Activated CD8-positive, alpha-beta memory T cell treated with anti-CD3 and anti-CD28 coated beads, Interleukin-2, amount 50 U/mL, for 4 hours (primary cell): ENCODE results near the gene ZNF792.
"Not testable (repeated sequence)": the region's sequence is repeated elsewhere in the genome, so short reads cannot be mapped to it uniquely, and the experiment has no call there.

Experiments
- DNase-seq: peaks from one replicate; pipeline ENCODE4 v3.0.0-alpha.2; 2020

Gene ZNF792

DNA sequence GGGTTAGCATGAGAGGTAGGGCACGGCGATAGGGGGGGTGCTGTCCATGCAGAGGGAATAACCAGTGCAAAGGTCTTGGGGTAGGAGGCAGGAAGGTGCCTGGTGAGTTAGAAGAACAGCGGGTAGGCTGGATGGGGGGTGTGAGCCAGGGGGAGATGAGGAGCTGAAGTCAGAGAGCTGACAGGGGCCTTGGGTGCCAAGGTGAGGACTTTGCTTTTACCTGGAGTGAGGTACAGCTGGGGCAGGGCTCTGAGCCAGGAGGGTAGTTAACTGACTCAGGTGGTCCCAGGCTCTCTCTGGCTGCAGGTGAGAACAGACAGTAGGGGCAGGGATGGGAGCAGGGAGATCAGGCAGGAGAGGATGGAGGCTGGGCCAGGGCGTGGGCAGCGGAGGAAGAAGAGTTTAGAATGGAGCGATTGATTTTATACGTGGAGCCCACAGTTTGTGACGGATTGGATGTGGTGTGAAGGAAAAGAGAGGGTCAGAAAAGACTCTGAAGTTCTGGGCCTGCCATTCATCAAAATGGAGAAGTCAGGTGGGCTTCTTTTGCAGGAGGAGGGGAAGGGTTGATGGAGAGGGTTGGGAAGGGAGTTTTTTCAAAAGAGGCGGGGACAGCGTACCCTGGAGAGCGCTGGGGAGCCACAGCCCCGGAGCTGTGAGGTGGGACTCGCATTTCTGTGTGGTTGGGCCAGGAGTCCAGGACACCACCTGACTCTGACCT, 34.9 kb upstream of the ZNF792 start:
- DNase-seq = no peak

DNA sequence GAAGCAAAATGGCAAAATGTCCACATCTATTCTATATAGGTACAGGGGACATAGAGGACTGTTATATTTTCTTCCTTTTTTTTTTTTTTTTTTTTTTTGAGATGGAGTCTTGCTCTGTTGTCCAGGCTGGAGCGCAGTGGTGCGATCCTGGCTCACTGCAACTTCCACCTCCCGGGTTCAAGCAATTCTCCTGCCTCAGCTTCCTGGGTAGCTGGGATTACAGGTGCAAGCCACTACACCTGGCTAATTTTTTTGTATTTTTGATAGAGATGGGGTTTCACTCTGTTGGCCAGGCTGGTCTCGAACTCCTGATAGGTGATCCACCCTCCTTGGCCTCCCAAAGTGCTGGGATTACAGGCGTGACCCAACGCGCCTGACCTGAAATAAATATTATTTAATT, 34.2 kb upstream of the ZNF792 start:
- DNase-seq = not testable (repeated sequence)

DNA sequence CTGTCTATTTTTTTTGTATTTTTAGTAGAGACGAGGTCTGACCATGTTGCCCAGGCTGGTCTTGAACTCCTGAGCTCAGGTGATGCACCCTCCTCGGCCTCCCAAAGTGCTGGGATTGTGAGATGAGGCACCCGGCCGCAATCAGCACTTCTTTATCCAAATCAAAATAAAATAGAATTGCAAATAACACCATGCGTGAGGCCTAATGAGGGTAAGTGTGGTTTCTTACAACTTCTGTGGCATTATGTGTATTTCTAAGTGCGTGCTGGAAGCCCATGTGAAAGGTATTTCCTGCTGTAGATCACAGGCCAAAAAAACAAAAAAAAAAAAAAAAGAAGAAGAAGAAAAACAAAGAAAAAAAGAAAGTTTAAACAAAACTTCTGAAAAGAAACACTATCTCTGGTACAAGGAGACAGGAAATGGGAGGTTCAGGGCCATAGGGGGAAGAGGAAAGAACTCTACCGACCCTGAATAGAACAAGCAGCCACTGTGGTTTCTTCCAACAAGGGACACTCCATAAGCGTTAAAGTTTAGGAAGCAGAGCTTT, 33.1 kb upstream of the ZNF792 start:
- DNase-seq = no peak

DNA sequence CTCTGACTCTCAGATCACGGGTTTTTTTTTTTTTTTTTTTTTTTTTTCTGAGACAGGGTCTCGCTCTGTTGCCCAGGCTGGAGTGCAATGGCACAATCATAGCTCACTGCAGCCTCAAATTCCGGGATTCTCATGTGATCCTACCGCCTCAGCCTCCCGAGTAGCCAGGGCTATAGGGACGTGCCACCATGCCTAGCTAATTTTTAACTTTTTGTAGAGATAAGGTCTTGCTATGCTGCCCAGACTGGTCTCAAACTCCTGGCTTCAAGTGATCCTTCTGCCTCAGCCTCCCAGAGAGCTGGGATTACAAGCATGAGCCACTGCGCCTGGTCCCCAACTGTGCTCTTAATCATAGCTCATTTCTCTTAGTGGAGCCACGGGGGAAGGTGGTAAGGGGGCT, 31.5 kb upstream of the ZNF792 start:
- no peak for DNase-seq

DNA sequence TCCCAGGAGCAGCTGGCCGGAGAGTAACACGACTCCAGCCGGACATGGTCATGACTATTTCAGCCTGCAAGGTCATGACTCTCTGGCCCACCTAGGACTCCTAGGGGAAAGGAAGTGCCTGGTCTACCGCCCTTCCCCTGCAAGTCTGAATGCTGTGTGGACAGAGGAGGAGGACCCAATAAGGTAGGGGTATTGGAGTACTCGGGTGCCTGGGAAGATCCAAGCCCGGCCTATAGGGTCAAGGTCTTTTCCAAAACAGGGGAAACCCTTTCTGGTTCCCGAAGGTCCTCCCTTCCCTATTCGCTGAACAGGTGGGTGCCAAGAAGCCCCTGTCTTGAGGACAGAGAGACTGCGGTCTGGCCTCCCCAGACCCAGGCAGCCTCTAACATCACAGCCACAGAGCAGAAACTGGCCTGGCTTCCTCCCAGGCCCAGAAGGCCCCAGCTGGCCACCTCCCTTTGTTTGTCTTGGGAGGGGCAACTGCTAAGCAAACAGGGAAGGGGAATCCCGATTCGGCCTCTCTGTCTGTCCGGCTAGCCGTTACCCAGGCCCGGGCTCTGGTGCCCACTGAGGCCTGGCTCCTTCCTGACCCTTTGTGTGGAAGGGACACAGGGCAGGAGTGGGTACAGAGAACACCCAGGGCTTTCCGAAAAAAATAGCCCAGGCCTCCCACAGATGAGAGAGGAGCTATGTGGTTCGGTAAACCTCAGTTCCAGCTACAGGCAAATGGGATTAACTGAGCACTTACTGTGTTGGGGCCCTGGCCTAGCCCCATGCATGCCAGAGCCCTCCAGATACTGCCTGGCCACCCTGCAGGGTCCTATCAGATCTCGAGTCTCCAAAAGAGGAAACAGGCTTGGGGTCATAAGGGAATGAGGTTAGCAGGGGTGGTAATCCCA, 30.9 kb upstream of the ZNF792 start:
- DNase-seq = no peak

DNA sequence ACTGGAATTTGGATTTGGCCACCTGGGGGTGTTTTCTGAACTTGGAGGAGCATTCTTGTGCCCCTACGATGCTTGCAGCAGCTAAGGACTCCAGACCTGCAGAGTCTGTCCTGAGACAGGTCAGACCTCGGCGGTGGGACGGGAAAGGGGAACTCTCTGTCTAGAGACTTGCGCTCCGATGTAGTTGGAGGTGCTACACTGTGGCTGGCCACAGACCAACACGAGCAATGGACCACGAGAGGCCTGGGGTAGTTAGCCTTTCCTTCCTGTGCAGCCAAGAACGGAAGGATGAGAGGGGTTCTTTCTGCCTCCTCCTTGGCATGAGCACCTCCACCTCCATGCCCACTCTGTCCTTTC, 30.2 kb upstream of the ZNF792 start:
- DNase-seq = no peak

DNA sequence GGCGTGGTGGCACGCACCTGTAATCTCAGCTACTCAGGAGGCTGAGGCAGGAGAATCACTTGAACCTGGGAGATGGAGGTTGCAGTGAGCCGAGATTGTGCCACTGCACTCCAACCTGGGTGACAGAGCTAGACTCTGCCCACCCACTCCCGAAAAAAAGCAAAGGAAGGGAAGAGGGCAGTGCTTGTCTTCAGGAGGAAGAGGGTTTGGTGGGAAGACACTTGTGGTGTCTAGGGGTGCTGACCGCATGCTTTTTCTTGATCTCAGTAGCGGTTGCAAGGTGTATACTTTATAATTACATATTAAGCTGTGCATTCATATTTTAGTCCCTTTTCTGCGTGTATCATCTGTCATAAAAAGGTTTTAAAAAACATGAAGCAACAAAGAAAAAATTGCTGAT, 28.6 kb upstream of the ZNF792 start:
- DNase-seq = not testable (repeated sequence)

DNA sequence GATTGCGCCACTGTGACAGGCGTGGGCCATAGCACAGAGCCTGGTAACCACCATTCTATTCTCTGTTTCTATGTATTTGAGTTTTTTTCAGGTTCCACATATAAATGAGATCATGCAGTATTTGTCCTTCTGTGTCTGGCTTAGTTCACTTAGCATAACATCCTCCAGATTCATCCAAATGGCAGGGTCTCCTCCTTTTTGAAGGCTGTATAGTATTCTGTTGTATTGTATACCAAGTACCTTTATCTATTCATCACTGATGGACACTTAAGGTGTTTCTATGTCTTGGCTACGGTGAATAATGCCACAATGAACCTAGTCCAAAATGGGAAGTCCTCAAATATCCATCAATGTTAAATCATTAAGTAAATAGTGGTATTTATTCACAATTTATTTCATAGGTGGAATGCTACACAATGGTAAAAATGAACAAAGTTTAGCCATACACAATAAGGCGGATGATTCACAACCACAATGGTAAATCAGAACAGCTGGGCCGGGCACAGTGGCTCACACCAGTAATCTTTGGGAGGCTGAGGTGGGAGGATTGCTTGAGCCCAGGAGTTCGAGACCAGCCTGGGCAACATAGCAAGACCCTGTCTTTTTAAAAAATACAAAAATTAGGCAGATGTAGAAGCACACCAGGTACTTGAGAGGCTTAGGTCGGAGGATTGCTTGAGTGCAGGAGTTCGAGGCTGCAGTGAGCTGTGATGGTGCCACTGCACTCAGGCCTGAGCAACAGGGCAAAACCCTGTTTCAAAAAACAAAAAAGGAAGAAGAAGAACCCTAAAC, 27.7 kb upstream of the ZNF792 start:
- no peak for DNase-seq

DNA sequence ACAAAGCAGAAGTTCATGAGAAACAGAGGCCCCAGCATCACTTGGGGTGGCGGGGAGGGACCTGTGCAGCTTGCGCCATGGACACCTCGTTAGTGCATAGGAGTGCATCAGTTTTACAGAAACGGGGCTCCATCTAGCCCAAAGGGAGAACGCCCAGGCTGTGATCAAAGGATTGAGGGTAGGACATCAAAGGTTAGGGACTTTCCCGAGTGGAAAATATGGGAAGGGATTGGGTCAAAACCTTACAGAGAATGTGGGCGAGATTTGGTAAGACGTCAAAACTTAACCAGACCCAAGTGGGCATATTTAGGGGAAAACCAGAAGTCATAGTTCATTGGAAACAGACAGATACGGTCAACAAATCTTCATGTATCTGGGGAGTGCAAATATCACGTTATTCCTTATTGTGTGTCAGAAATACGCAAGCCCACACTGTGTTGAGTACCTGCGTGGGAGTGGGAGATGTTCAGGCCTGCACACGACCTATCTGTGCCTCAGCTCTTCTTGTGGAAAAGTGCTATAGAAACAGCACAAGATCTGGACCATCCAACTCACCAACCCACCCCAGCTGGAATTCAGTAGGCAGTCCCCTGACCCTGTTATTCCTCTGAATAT, 26.7 kb upstream of the ZNF792 start:
- no peak for DNase-seq

DNA sequence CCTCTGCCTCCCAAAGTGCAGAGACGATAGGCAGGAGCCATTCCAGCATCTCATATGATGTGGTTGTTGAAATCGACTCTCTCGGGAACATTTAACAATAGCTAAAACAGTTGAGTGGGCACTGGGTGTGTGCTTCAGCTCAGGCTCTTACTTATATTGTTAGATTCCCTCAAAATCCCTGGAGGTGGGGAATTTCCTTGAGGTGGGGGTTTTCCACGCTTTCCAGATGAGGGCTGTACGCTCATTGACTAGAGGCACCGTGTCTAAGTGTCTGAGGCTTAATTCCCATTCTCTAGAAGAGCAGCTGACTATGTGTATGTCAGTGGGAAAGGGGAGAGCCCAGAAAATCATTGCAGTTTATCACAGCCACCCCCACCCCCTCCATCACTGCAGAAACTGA, 25.3 kb upstream of the ZNF792 start:
- no peak for DNase-seq

DNA sequence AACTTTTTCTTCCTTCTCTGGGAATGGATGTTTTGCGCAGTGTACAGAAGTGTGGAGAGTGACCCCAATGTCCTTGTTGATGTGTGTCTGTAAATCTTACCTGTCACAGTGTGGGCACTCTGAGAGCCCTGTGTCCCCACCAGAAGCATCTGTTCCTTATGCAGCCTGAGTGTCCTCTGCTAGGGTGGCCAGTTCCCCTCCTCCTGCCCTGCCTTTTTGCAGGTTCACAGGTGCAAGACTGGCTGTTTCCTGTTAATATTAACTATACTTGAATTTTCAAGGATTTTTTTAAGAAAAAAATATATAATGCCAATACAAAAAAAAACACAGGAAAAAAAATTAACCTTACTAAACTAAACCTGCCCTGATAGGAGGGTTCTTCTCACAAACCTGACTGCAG, 24.1 kb upstream of the ZNF792 start:
- DNase-seq = no peak

DNA sequence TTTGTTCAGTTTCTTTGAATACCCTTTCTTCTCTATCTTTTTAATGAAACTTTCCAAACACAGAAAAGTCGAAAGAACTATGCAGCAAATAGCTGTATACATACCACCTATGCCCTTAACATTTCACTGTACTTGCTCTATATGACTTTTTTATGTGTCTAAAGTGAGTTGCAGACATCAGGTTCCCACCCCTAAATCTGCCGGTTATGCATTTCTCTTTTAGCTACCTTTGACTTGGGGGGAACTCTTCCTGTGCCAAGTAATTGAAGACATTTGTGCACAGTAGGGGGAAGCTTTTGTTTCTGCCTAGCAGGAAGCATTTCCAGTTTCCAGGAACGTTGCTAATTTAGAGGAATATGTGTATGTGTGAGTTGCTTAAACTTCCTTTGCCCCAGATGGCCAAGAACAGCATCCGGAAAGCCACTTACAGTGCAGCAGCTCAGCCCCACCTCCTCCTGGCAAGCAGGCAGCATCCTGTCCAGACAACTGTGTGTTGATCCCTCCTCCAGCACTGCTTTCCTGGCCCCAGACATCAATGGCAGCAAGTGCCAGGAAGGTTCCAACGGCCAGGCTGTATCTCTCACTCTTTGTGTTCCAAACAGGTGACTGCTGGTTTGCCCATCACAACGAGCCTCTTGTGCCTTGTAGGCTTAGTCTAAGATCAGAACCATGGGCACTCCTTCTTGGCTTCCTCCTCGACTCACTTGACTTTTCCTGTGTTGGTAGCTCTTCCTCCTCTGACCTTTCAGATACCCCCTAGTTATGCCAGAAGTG, 21.4 kb upstream of the ZNF792 start:
- DNase-seq = no peak

DNA sequence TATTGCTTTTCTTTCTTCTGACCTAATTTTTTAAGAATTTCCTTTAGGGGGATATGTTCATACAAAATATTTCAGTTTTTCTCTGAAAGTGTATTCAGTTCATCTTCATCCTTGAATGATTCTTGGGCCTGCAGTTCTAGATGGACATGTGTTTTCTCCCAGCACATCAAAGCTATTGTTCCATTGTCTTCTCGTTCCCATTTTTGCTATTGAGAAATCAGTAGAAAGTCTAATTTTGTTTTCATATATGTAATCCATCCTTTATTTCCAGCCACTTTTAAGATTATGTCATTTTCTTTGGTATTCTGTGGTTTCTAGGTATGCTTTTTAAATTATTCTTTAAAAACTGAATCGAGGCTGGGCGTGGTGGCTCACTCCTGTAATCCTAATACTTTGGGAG, 20.3 kb upstream of the ZNF792 start:
- no peak for DNase-seq

DNA sequence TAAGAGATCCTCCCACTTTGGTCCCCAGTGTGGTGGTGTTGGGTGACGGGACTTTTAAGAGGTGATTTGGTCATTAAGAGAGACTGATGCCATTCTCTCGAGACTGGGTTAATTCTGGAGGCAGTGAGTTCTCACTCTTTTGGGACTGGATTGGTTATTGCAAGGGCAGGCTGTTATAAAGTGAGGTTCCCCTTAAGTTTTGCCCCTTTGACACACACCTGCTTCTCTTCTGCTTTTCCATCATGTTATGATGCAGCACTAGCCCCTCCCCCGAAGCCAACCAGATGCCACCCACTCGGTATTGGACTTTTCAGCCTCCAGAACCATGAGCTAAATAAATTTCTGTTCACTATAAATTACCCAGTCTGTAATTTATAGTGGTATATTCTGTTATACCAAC, 19.8 kb upstream of the ZNF792 start:
- no peak for DNase-seq

DNA sequence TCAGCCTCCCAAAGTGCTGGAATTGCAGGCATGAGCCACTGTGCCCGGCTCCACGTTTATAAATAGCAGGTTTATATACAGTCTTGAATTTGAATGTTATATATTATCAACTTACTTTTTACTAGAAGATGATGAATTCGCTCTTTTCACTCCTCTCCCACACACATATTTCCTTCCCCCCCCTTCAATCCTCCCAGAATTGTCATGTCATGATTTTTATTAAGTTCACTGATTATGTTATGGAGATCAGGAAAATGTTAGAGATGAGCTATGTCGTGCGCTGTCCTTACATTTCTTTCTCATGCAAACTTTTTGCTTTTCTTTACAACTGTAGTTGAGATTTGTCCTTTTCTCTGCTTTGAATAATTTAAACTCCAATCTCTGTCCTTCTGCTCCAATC, 18.2 kb upstream of the ZNF792 start:
- no peak for DNase-seq

DNA sequence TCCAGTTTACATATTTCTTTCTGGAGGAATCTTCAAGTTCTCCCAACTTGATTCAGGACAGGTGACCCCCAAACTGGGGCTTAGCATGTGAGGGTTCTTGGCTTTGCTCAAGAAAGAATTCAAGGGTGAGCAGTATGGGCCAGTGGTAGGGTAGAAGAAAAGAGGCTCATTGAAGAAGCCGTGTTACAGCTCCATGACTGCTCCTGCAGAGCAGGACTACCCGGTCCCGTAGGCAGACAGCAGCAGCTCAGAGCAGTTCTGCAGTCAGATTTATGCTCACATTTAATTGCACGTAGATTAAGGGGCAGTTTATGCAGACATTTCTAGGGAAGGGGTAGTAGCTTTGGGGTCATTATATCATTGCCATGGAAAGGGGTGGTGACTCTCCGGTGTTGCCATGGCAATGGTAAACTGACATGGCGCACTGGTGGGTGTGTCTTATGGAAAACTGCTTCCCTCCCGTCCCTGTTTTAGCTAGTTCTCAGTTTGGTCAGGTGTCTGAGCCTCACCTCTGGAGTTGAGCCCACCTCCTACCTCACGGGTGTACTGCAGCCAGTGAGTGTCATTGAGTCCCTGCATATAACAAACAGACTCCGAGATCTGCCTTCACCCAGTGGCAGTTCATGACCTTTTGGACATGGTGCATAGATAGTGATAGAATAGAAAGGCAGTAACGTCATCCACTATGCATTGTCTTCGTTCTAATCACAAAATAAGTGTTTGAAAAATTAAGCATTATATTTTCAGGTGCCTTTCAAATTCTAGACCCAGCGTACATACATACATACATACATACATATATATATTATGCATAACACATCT, 16.0 kb upstream of the ZNF792 start:
- no peak for DNase-seq

DNA sequence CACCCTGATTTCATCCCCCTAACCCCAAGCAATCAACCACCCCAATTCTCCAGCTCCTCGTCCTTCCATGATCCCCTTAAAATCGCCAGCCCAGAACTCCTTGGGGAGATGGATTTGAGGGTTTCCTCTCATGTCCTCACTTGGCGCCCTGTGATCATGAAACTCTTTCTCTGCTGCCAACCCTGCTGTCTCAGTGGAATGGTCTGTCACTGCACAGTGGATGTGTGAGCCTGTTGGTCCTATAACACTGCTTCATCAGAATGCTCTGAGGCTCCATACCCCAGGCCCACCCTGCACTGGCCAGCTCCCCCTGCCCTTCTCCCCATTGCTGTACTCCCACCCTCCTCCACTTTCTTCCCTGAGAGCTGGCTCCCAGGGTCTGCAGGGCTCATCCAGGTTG, 12.6 kb upstream of the ZNF792 start:
- no peak for DNase-seq

DNA sequence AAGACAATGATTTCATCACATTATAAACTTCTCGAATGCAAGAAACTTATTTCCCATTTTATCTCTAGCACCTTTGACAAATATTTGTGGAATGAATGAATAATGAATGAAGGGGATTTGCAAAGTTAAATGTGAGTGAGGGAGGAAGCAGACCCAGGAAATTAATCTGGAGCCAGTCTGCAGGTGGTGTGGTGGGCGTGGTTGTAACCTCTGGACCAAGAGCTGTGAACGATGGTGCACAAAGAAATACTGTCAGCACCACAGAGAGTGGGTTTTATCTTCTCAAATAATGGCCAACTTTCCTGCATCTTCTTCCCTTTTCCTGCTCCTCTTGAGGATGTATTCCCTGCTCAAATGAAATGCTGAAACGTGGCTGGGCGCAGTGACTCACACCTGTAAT, 11.0 kb upstream of the ZNF792 start:
- no peak for DNase-seq

DNA sequence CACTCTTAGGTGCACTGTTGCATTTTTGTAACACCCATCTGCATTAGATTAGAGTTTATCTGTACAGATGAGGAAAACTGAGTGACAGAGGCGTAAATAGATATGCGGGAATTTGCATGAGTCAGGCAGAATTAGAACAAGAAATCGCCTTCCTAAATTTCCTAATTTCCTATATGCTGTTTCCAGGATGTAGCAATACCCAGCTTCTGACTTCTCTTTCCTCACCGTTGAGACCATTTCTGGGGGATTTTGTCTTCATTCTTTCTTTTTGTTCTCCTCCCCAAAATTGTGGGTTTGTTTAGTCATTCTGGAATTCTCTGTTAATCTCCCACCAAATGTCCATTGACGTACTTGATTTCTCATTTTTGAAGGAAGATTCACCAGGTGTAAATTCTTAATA, 10.6 kb upstream of the ZNF792 start:
- no peak for DNase-seq

DNA sequence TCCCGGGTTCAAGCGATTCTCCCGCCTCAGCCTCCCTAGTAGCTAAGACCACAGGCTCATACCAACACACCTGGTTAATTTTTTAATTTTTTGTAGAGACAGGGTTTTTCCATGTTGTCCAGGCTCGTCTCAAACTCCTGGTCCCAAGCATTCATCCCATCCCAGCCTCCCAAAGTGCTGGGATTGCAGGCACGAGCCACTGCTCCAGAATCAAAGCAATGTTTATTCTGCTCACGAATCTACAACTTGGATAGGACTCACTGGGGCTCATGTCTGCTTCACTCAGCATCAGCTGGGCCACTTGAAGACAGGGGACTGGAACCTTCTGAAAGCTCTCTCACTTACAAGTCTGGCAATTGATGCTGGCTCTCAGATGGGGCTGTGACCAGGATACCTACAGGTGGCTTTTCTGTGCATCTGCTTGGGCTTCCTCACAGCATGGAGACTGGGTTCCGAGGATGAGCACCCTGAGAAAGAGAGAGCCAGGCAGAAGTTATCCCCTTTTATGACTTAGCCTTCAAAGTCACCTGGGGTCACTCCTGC, 8.2 kb upstream of the ZNF792 start:
- DNase-seq = no peak
